B cell (primary cell): Measurements from ENCODE around the gene FAM168A. TPM values are rescaled to one million over a fixed set of nuclear protein-coding genes. Genes with fewer than 3 reads are reported as not detected.

Source experiments
- ATAC-seq: fragments of 200-7000 bp; cut with Tn5 transposase; one replicate; pipeline ENCODE4 v1.10.0; 2021; ENCODE audit warnings: low read depth, mild to moderate bottlenecking, moderate number of reproducible peaks, moderate library complexity
- CTCF ChIA-PET: fragments of 350-600 bp; sonication (Branson Sonifier 250); formaldehyde crosslinking; loops from one replicate; lab custom pipeline; 2021; ENCODE audit warnings: antibody characterized with exemption, inconsistent platforms; lab: Charles Lee
- POLR2A ChIA-PET: fragments of 350-600 bp; sonication (Branson Sonifier 250); formaldehyde crosslinking; loops from one replicate; lab custom pipeline; 2021; ENCODE audit warnings: antibody characterized with exemption; lab: Charles Lee
- DNase-seq: peaks from one replicate; pipeline ENCODE4 v3.0.0; 2013
- H2AFZ ChIP-seq: 2 replicates; pipeline ENCODE4 v1.6.1; 2012; ENCODE audit warnings: mild to moderate bottlenecking, low read depth, low read length; ENCODE audit not compliant: insufficient read depth, poor library complexity, severe bottlenecking
- H3K27ac ChIP-seq, 2 donors: 1 replicate in 1 of 2; 2 replicates in 1 of 2; pipeline ENCODE4 v1.5.1; 2012 to 2013; ENCODE audit warnings: low read length in 2 of 2, mild to moderate bottlenecking in 2 of 2, moderate library complexity in 1 of 2
- H3K27me3 ChIP-seq, 4 experiments: fragments of 200-600 bp in 1 of 4; sonication (generic) in 1 of 4; replicated peaks in 1 of 4; 1 replicate in 2 of 4; 2 replicates in 2 of 4; pipeline versions ENCODE4 v1.6.1 to v1.7.0; 2013 to 2016; ENCODE audit warnings: low read length in 3 of 4, mild to moderate bottlenecking in 2 of 4, mixed read lengths in 1 of 4, moderate library complexity in 1 of 4; ENCODE audit not compliant: insufficient read depth in 4 of 4, control insufficient read depth in 3 of 4; ENCODE audit errors: control extremely low read depth in 1 of 4
- H3K36me3 ChIP-seq, 2 experiments: replicated peaks in 1 of 2; 1 replicate in 1 of 2; 2 replicates in 1 of 2; pipeline versions ENCODE4 v1.6.1 to v1.7.1; 2013; ENCODE audit warnings: low read length in 1 of 2; ENCODE audit not compliant: insufficient read depth in 2 of 2, control insufficient read depth in 1 of 2; ENCODE audit errors: control extremely low read depth in 1 of 2, extremely low read depth in 1 of 2
- H3K4me1 ChIP-seq, 2 donors: fragments of 200-600 bp in 1 of 2; sonication (generic) in 1 of 2; 1 replicate in 1 of 2; 2 replicates in 1 of 2; pipeline versions ENCODE4 v1.5.1 to v1.6.1; 2013 to 2017; ENCODE audit warnings: low read length in 2 of 2; ENCODE audit not compliant: control insufficient read depth in 2 of 2, insufficient read depth in 2 of 2
- H3K4me2 ChIP-seq: replicated peaks from 2 replicates; pipeline ENCODE3; 2012; ENCODE audit warnings: mild to moderate bottlenecking, low read depth, low read length; ENCODE audit not compliant: poor library complexity, severe bottlenecking
- H3K4me3 ChIP-seq, 5 experiments: fragments of 200-600 bp in 1 of 5; sonication (generic) in 1 of 5; 1 replicate in 3 of 5; 2 replicates in 2 of 5; pipeline versions ENCODE4 v1.5.1 to v1.7.0; 2011 to 2016; ENCODE audit warnings: low read length in 4 of 5, mild to moderate bottlenecking in 4 of 5, low read depth in 2 of 5, control low read depth in 1 of 5, moderate library complexity in 1 of 5; ENCODE audit not compliant: insufficient read depth in 1 of 5; ENCODE audit errors: control extremely low read depth in 1 of 5, extremely low read depth in 1 of 5
- H3K79me2 ChIP-seq: fragments of 200-600 bp; sonication (generic); one replicate; pipeline ENCODE4 v1.6.0; 2016; ENCODE audit warnings: low read length; ENCODE audit not compliant: control insufficient read depth, insufficient read depth
- H3K9ac ChIP-seq: fragments of 200-600 bp; sonication (generic); 2 replicates; pipeline ENCODE4 v1.6.1; 2017; ENCODE audit warnings: mild to moderate bottlenecking, low read length, moderate library complexity
- H3K9me3 ChIP-seq, 3 donors: one replicate each; pipeline versions ENCODE4 v1.6.1 to v1.7.1; 2013; ENCODE audit warnings: low read length in 2 of 3; ENCODE audit not compliant: control insufficient read depth in 2 of 3, insufficient read depth in 1 of 3; ENCODE audit errors: control extremely low read depth in 1 of 3
- H4K20me1 ChIP-seq: 2 replicates; pipeline ENCODE4 v1.6.0; 2012; ENCODE audit warnings: mild to moderate bottlenecking, low read length; ENCODE audit not compliant: insufficient read depth, control insufficient read depth, poor library complexity, severe bottlenecking
- H3K27ac Mint-ChIP-seq: one replicate; pipeline ENCODE4 v1.8.0; 2021; ENCODE audit warnings: mixed read lengths
- H3K27me3 Mint-ChIP-seq: one replicate; pipeline ENCODE4 v1.8.0; 2021; ENCODE audit warnings: mixed read lengths
- H3K4me1 Mint-ChIP-seq: one replicate; pipeline ENCODE4 v1.8.0; 2021; ENCODE audit warnings: mixed read lengths
- H3K4me3 Mint-ChIP-seq: one replicate; pipeline ENCODE4 v1.8.0; 2021; ENCODE audit warnings: mixed read lengths
- H3K9me3 Mint-ChIP-seq: one replicate; pipeline ENCODE4 v1.8.0; 2022; ENCODE audit warnings: mixed read lengths; ENCODE audit not compliant: insufficient read depth
- CTCF ChIP-seq: fragments of 200-600 bp; IDR thresholded peaks from one replicate; pipeline ENCODE4 v1.8.0; 2022; ENCODE audit warnings: antibody characterized with exemption, mild to moderate bottlenecking
- EZH2 ChIP-seq: IDR thresholded peaks from 2 replicates; pipeline ENCODE4 v1.6.1; 2012; ENCODE audit warnings: borderline replicate concordance, low read depth, mild to moderate bottlenecking, moderate library complexity, low read length; ENCODE audit not compliant: insufficient read depth, poor library complexity, severe bottlenecking
- WGBS: methylation state at CpG from one replicate; pipeline ENCODE4 v1.1.5; 2013; ENCODE audit warnings: missing lambda C conversion rate; ENCODE audit not compliant: insufficient coverage; 5-methylcytosine and 5-hydroxymethylcytosine counted together
- intact Hi-C: fragments of 100-400 bp; cut with micrococcal nuclease; formaldehyde crosslinking; loops from one replicate; pipeline ENCODE4 v1.10.0; 2022
- polyA plus RNA-seq: library from polyadenylated mRNA; depleted of rRNA; stranded (reverse); fragments of >200 nt; gene quantifications from 2 replicates; pipeline ENCODE4 v1.2.3, GENCODE V29; 2012
- total RNA-seq, 2 donors: library from RNA; stranded (reverse); fragments of 120-200 nt in 1 of 2; gene quantifications; 1 replicate in 1 of 2; 2 replicates in 1 of 2; pipeline versions ENCODE4 v1.2.3 to v1.2.4, GENCODE V29; 2013 to 2022

The FAM168A gene
- total and polyA plus RNA-seq, 2 donors (not counting 1 experiment from before 2014, with no cell fraction given): 11.0 to 26.8 TPM

- ChIA-PET POLR2A (no interaction called here), CTCF (interaction anchor here (0.6 kb wide), 1 partner anchor 1418 kb away, joined by 3 read pairs; no protein-coding TSS in a partner anchor)
- WGBS: 95% methylated on average over 2 of the region's 2 CpGs
Measured at GRCh38 chr11:73416786-73417185, 181.1 kb downstream of the FAM168A start.

More at GRCh38 chr11:73416786-73417185, 181.1 kb downstream of the FAM168A start:
- H3K27ac Mint-ChIP-seq: no peak overlapping the region
- peaks cover 7% of the 10 kb centered on the region for H3K4me1 Mint-ChIP-seq
- TF ChIP-seq EZH2 (no peak), CTCF (no peak)
- Histone ChIP-seq H4K20me1 (no peaks in the 10 kb centered on the region), H3K79me2 (no peaks in the 10 kb centered on the region), H3K27ac (no peak overlapping the region), H3K9ac (no peak overlapping the region), H3K4me1 (no peaks in the 10 kb centered on the region), H3K36me3 (peaks cover 4 to 33% of the 10 kb centered on the region in 2 experiments), H3K9me3 (no peaks in the 10 kb centered on the region), H3K4me3 (no peak overlapping the region), H3K4me2 (no peak overlapping the region), H2AFZ (no peak overlapping the region), H3K27me3 (no peaks in the 10 kb centered on the region)
- H3K4me3 Mint-ChIP-seq: no peak overlapping the region
- intact Hi-C loops: no loop called here
- DNase-seq: no peak
- no peak for ATAC-seq
- no peaks in the 10 kb centered on the region for H3K9me3 Mint-ChIP-seq
- no peaks in the 10 kb centered on the region for H3K27me3 Mint-ChIP-seq
